Epithelial cell of esophagus (primary cell): ENCODE results near the gene KDR.
A peak's percentile ranks its signal among the peaks of the same experiment; 100 is the strongest.

Source experiments
- DNase-seq: peaks from one replicate; pipeline ENCODE4 v3.0.0; 2010; ENCODE audit warnings: low read depth
- H3K4me3 ChIP-seq: 2 replicates; pipeline ENCODE4 v1.5.1; 2011; ENCODE audit warnings: mild to moderate bottlenecking, low read length, control low read depth
- TF ChIP-seq, protein P1 (sequence below): IDR thresholded peaks from 2 replicates; pipeline ENCODE4 v1.5.1; 2011; ENCODE audit warnings: low read depth, mild to moderate bottlenecking, low read length, control low read depth, inconsistent platforms; ENCODE audit not compliant: insufficient read depth; ENCODE audit errors: missing control alignments

The KDR gene

DNA sequence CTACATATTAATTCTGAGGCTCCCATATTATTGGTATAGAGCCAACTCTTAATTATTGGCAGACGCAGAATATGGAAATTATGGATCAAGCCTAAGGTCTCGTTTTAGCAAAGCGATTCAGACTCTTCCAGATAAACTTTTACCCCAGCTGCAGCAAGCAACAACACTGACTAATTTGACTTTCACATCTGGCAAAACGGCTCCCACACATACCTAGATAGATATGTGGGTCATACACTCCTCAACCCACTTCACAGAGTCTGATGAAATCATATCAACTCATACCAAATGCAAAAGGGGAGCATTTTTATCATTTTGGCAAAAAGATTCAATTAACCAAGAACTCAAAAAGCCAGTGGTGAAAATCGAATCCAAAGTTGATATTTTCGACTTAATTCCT is 36.3 kb upstream of the KDR start:
- no peak overlapping the region for H3K4me3 ChIP-seq
- TF ChIP-seq, protein P1, sequence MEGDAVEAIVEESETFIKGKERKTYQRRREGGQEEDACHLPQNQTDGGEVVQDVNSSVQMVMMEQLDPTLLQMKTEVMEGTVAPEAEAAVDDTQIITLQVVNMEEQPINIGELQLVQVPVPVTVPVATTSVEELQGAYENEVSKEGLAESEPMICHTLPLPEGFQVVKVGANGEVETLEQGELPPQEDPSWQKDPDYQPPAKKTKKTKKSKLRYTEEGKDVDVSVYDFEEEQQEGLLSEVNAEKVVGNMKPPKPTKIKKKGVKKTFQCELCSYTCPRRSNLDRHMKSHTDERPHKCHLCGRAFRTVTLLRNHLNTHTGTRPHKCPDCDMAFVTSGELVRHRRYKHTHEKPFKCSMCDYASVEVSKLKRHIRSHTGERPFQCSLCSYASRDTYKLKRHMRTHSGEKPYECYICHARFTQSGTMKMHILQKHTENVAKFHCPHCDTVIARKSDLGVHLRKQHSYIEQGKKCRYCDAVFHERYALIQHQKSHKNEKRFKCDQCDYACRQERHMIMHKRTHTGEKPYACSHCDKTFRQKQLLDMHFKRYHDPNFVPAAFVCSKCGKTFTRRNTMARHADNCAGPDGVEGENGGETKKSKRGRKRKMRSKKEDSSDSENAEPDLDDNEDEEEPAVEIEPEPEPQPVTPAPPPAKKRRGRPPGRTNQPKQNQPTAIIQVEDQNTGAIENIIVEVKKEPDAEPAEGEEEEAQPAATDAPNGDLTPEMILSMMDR: no peak
- DNase-seq: no peak

DNA sequence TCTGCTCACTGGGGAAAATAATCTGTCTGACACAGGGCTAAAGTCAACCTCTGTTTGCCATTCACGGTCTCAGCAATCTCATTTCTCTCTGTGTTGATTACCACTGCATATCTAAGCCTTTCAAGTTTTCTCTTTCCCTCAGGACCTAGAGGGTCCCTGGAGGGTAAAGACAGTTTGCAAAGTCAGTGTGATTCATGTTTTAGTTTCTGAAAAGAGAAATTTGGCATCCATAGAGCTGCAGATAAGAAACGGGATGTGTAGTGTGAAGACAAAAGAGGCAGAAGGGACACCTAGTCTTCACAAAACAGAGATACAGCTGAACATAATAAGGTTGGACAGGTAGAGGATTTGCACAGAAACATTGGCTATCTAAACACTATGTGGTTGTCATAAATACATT is 34.5 kb upstream of the KDR start:
- H3K4me3 ChIP-seq: no peak overlapping the region
- TF ChIP-seq, protein P1: no peak
- no peak for DNase-seq

DNA sequence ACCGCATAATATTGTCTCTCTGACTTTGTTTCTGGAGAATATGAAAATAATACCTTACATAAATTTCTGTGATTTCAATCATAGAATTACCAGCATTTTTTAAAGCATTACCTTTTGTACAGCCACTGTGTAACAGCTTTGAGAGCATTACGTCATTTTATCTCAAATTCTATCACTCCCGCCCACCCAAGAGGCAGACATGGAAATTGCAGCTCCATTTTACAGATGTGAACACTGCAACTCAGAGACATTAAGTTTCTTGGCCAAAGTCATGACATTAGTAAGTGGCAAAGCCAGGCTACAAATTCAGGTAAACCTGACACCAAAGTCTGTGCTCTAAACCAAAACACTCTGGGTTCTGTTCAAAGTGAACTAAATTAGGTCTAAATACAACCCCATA is 33.6 kb upstream of the KDR start:
- TF ChIP-seq, protein P1: no peak
- DNase-seq: no peak
- H3K4me3 ChIP-seq: no peak overlapping the region

DNA sequence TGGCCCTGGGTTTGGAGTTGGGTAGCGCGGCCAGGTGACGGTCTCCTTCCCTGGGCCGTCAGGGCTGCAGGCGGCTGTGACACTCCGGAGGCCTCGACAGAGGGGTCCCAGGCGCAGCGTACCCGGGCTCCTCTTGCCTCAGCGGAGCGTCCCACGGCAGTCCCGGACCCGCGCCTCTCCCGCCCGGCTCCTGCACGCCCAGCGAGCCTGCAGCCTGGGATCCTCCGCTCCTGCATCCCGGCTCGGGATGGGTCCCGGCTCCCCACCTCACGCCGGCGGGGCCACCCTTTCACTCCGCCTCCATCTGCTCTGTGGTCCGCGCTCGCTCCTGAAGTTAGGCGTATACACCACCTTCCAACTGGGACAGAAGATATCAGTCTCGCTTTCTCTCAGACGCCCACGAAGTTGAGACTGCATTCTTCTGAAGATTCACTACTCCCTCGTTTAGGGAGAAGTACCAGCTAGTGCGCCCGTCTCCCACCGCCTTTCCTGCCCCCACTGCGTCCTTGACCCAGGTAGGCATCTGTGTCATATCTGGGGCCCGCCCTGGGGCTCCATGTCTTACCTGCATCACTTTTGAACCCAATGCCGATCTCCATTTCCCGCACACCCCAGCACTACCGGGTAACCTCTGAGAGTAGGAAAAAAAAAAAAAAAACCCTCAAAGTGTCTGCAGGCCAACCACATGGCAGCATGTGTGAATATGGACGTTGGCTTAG is 32.3 kb upstream of the KDR start:
- H3K4me3 ChIP-seq: peak overlapping the region; percentile 9
- TF ChIP-seq, protein P1: no peak
- no peak for DNase-seq

DNA sequence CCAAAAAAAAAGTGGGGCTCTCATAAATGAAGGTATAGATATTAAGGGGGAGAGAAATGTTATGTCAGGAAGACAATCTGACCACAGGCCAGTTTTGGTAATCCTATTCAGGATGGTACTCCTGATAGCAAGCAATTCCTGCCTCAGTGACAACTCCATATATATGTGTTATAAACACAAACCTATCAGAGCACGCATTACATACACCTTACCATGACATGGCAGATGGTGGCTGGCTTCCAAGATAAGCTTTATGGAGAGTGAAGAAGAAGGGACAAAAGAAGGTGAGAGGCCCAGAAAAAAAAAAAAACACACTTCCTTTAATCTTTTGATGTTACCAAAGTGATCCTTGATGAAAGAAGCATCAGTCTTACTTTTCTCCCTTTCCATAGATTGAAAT is 29.5 kb upstream of the KDR start:
- TF ChIP-seq, protein P1: no peak
- no peak for DNase-seq
- H3K4me3 ChIP-seq: no peak overlapping the region

DNA sequence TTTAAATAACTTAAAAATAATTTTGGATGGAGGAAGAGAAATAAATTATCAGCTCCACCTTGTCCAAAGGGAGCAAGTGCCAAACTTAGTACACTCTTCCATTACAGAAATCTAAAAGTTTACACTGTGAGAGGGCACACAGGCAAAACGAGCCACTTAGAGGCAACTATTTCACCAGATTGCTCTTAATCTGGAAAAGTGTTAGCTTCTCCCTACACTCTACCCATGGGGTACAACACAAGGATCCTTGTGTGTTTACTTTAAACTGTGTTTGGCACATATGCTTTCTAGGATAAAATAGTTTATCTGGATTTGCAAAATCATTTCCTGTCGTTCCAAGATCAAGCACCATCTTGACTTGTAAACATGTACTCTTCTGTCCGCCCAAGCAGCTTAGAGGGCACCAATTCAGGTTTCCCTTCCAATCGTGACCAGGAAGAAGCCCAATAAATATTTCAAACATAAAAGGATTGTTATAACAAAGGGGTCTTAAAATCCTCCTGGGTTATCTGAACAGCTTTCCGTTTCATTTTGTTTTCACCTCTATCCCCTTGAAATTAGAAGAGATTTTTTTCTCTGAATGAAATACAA is 29.0 kb upstream of the KDR start:
- no peak overlapping the region for H3K4me3 ChIP-seq
- no peak for DNase-seq
- TF ChIP-seq, protein P1: no peak

DNA sequence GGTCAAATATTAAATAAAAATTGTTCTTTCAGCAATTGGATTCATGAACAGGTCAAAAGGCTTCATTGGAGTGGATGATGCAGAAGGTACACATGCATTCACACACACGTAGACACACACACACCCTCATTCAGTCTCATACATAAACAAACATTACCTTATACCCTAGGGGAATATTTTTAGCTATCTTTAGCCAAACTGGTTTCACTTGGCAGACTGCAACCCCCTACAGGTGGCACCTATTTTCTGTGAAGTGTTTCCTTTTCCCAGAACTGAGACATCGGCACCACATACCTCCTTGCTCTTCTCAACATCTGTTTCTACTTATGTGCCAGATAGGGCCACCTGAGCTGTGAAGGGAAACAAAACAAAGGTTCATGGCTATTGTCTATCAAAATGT is 18.5 kb upstream of the KDR start:
- H3K4me3 ChIP-seq: no peak overlapping the region
- TF ChIP-seq, protein P1: no peak
- peak; percentile 69 for DNase-seq
